Measurements from ENCODE around the gene TCF3. TPM values are rescaled to one million over a fixed set of nuclear protein-coding genes. Genes with fewer than 3 reads are reported as not detected.
A peak's percentile ranks its signal among the peaks of the same experiment; 100 is the strongest.

TCF3 gene
- total and polyA plus RNA-seq, 2 donors (not counting 1 experiment from before 2014, with no cell fraction given) = 39.3 to 54.7 TPM

- H3K79me2 ChIP-seq (ENCODE audit: control insufficient read depth, insufficient read depth, low read length) = peaks cover 43% of the 10 kb centered on the region
Observed at GRCh38 chr19:1566392-1567115, 85.9 kb downstream of the TCF3 start.

GRCh38 chr19:1563251-1563650 is 89.2 kb downstream of the TCF3 start:
- peaks cover 7% of the 10 kb centered on the region for H3K4me1 ChIP-seq (ENCODE audit: control insufficient read depth, extremely low read depth, insufficient read depth, low read length)
- no peak for DNase-seq (ENCODE audit: low read depth in 2 of 2)
- peaks cover 2% of the 10 kb centered on the region for H4K20me1 ChIP-seq (ENCODE audit: control insufficient read depth, extremely low read depth, insufficient read depth, low read length)
- H3K27me3 ChIP-seq (ENCODE audit: control insufficient read depth, insufficient read depth, low read length) = no peaks in the 10 kb centered on the region
- no peaks in the 10 kb centered on the region for H3K36me3 ChIP-seq (ENCODE audit: control insufficient read depth, insufficient read depth, low read length)
- H3K9ac ChIP-seq (ENCODE audit: insufficient read depth, low read length) = no peak overlapping the region
- H3K27ac ChIP-seq (ENCODE audit: insufficient read depth, low read length) = no peak overlapping the region
- H3K4me3 ChIP-seq (replicated peaks in 1 of 4; ENCODE audit: control extremely low read depth in 1 of 4, insufficient read depth in 1 of 4, low read depth in 3 of 4, low read length in 4 of 4) = no peak overlapping the region
- H3K4me2 ChIP-seq (ENCODE audit: extremely low read depth, insufficient read depth, low read length) = no peak overlapping the region
- TF ChIP-seq CTCF (conservative IDR thresholded peaks at IDR 0.05 in 1 of 2, IDR thresholded peaks at IDR 0.05 in 1 of 2; ENCODE audit: low read depth in 1 of 2, low read length in 2 of 2) = no peak
- no peak for TF ChIP-seq EZH2 (IDR thresholded peaks at IDR 0.05; ENCODE audit: low read length, missing control alignments)
- H3K9me3 ChIP-seq (ENCODE audit: control insufficient read depth, insufficient read depth, low read depth, low read length) = no peaks in the 10 kb centered on the region
- H3K79me2 ChIP-seq (ENCODE audit: control insufficient read depth, insufficient read depth, low read length) = peaks cover 65% of the 10 kb centered on the region
- H2AFZ ChIP-seq (ENCODE audit: low read length) = no peak overlapping the region

More at GRCh38 chr19:1566392-1567115, 85.9 kb downstream of the TCF3 start:
- DNase-seq (ENCODE audit: low read depth in 2 of 2) = peak; percentile 79 to 87
- peak overlapping the region; percentile 80 for H3K4me2 ChIP-seq (ENCODE audit: extremely low read depth, insufficient read depth, low read length)
- no peak overlapping the region for H2AFZ ChIP-seq (ENCODE audit: low read length)
- no peaks in the 10 kb centered on the region for H3K27me3 ChIP-seq (ENCODE audit: control insufficient read depth, insufficient read depth, low read length)
- H3K36me3 ChIP-seq (ENCODE audit: control insufficient read depth, insufficient read depth, low read length) = no peaks in the 10 kb centered on the region
- peaks cover 7% of the 10 kb centered on the region for H3K4me1 ChIP-seq (ENCODE audit: control insufficient read depth, extremely low read depth, insufficient read depth, low read length)
- peak overlapping the region; percentile 83 for H3K27ac ChIP-seq (ENCODE audit: insufficient read depth, low read length)
- peak overlapping the region; percentile 67 to 84 (median 79) for H3K4me3 ChIP-seq (replicated peaks in 1 of 4; ENCODE audit: control extremely low read depth in 1 of 4, insufficient read depth in 1 of 4, low read depth in 3 of 4, low read length in 4 of 4)
- no peaks in the 10 kb centered on the region for H3K9me3 ChIP-seq (ENCODE audit: control insufficient read depth, insufficient read depth, low read depth, low read length)
- H3K9ac ChIP-seq (ENCODE audit: insufficient read depth, low read length) = peak overlapping the region; percentile 89
- no peaks in the 10 kb centered on the region for H4K20me1 ChIP-seq (ENCODE audit: control insufficient read depth, extremely low read depth, insufficient read depth, low read length)
- TF ChIP-seq EZH2 (IDR thresholded peaks at IDR 0.05; ENCODE audit: low read length, missing control alignments) (no peak), CTCF (conservative IDR thresholded peaks at IDR 0.05 in 1 of 2, IDR thresholded peaks at IDR 0.05 in 1 of 2; ENCODE audit: low read depth in 1 of 2, low read length in 2 of 2) (no peak)

GRCh38 chr19:1561236-1561842 is 91.1 kb downstream of the TCF3 start:
- peaks cover 2% of the 10 kb centered on the region for H3K36me3 ChIP-seq (ENCODE audit: control insufficient read depth, insufficient read depth, low read length)
- peaks cover 2% of the 10 kb centered on the region for H4K20me1 ChIP-seq (ENCODE audit: control insufficient read depth, extremely low read depth, insufficient read depth, low read length)
- no peak overlapping the region for H3K27ac ChIP-seq (ENCODE audit: insufficient read depth, low read length)
- H3K4me3 ChIP-seq (replicated peaks in 1 of 4; ENCODE audit: control extremely low read depth in 1 of 4, insufficient read depth in 1 of 4, low read depth in 3 of 4, low read length in 4 of 4) = no peak overlapping the region
- no peak overlapping the region for H3K9ac ChIP-seq (ENCODE audit: insufficient read depth, low read length)
- no peak for TF ChIP-seq EZH2 (IDR thresholded peaks at IDR 0.05; ENCODE audit: low read length, missing control alignments)
- no peak for TF ChIP-seq CTCF (conservative IDR thresholded peaks at IDR 0.05 in 1 of 2, IDR thresholded peaks at IDR 0.05 in 1 of 2; ENCODE audit: low read depth in 1 of 2, low read length in 2 of 2)
- peaks cover 7% of the 10 kb centered on the region for H3K4me1 ChIP-seq (ENCODE audit: control insufficient read depth, extremely low read depth, insufficient read depth, low read length)
- no peak overlapping the region for H2AFZ ChIP-seq (ENCODE audit: low read length)
- peaks cover 60% of the 10 kb centered on the region for H3K79me2 ChIP-seq (ENCODE audit: control insufficient read depth, insufficient read depth, low read length)
- H3K27me3 ChIP-seq (ENCODE audit: control insufficient read depth, insufficient read depth, low read length) = no peaks in the 10 kb centered on the region
- no peak for DNase-seq (ENCODE audit: low read depth in 2 of 2)
- H3K9me3 ChIP-seq (ENCODE audit: control insufficient read depth, insufficient read depth, low read depth, low read length) = no peaks in the 10 kb centered on the region
- no peak overlapping the region for H3K4me2 ChIP-seq (ENCODE audit: extremely low read depth, insufficient read depth, low read length)
